GM12878 (cell line): ENCODE results near the gene ITGAD. TPM values are rescaled to one million over a fixed set of nuclear protein-coding genes. Genes with fewer than 3 reads are reported as not detected.

ENCODE experiments used
- ATAC-seq: fragments of 200-7000 bp; cut with Tn5 transposase; 3 replicates; pipeline ENCODE4 v1.9.1; 2020; ENCODE audit warnings: mild to moderate bottlenecking, moderate library complexity
- BruUV-seq: library from RNA; stranded (reverse); fragments of 400-500 nt; replicated peaks from 2 replicates; lab custom pipeline; 2021; lab: Mats Ljungman, UMichigan
- CTCF ChIA-PET: fragments of 300-600 bp; sonication (Branson Sonifier 250); formaldehyde crosslinking; extraction: SDS; loops from one replicate; lab custom pipeline; 2021; ENCODE audit warnings: inconsistent platforms; lab: Yijun Ruan, JAX
- POLR2A ChIA-PET: fragments of 350-600 bp; formaldehyde crosslinking; extraction: SDS; loops from one replicate; lab custom pipeline; 2021; ENCODE audit warnings: inconsistent platforms; lab: Charles Lee
- RAD21 ChIA-PET: fragments of 300-600 bp; sonication (Branson Sonifier 250); formaldehyde crosslinking; loops from one replicate; lab custom pipeline; 2023; ENCODE audit warnings: antibody characterized with exemption; ENCODE audit not compliant: unreplicated experiment; lab: Charles Lee
- SMC1A ChIA-PET: fragments of 300-600 bp; sonication (Branson Sonifier 250); formaldehyde crosslinking; loops from one replicate; lab custom pipeline; 2023; ENCODE audit not compliant: unreplicated experiment, uncharacterized antibody; lab: Charles Lee
- DNase-seq: peaks from one replicate; pipeline ENCODE4 v3.0.0-alpha.2; 2011; ENCODE audit warnings: low read depth, low spot score
- FAIRE-seq: peaks from 3 replicates; lab custom pipeline; 2011; peaks lifted over from hg19 to GRCh38; lab: Jason Lieb, UNC
- H2AFZ ChIP-seq: 2 replicates; pipeline ENCODE4 v1.6.0; 2011; ENCODE audit warnings: low read depth, low read length, control low read depth; ENCODE audit not compliant: control insufficient read depth
- H3K27ac ChIP-seq: 2 replicates; pipeline ENCODE4 v1.5.1; 2011; ENCODE audit warnings: control low read depth; ENCODE audit not compliant: control insufficient read depth, insufficient read depth
- H3K27me3 ChIP-seq, 2 experiments: replicated peaks in 1 of 2; 2 replicates each; pipeline versions ENCODE4 v1.6.0 to v1.6.1; 2011; ENCODE audit warnings: low read length in 1 of 2; ENCODE audit not compliant: control insufficient read depth in 2 of 2, insufficient read depth in 2 of 2
- H3K36me3 ChIP-seq, 2 experiments: 2 replicates each; pipeline ENCODE4 v1.5.1; 2011; ENCODE audit warnings: low read length in 1 of 2; ENCODE audit not compliant: control insufficient read depth in 2 of 2, insufficient read depth in 2 of 2
- H3K4me1 ChIP-seq: 2 replicates; pipeline ENCODE4 v1.6.1; 2011; ENCODE audit warnings: mild to moderate bottlenecking, low read length, moderate library complexity, mixed read lengths; ENCODE audit not compliant: control insufficient read depth, insufficient read depth
- H3K4me2 ChIP-seq: 2 replicates; pipeline ENCODE4 v1.6.0; 2011; ENCODE audit warnings: control low read depth; ENCODE audit not compliant: control insufficient read depth, insufficient read depth
- H3K4me3 ChIP-seq: fragments of 200-600 bp; sonication (generic); 2 replicates; pipeline ENCODE4 v1.5.1; 2016
- H3K79me2 ChIP-seq: 2 replicates; pipeline ENCODE4 v1.6.0; 2011; ENCODE audit warnings: low read length; ENCODE audit not compliant: control insufficient read depth, insufficient read depth
- H3K9ac ChIP-seq: 2 replicates; pipeline ENCODE4 v1.8.0; 2011; ENCODE audit warnings: low read length, control low read depth, mixed read lengths; ENCODE audit not compliant: control insufficient read depth, insufficient read depth
- H3K9me3 ChIP-seq: replicated peaks from 3 replicates; pipeline ENCODE4 v1.5.1; 2011; ENCODE audit warnings: mild to moderate bottlenecking, low read length; ENCODE audit not compliant: control insufficient read depth, insufficient read depth
- H4K20me1 ChIP-seq: 2 replicates; pipeline ENCODE4 v1.6.0; 2011; ENCODE audit not compliant: control insufficient read depth, insufficient read depth
- FOXK2 ChIP-seq: fragments of 450-650 bp; IDR thresholded peaks from 2 replicates; pipeline ENCODE4 v1.6.1; 2017; ENCODE audit warnings: mild to moderate bottlenecking, moderate library complexity
- HDGF ChIP-seq: fragments of 450-650 bp; IDR thresholded peaks from 2 replicates; pipeline ENCODE4 v1.6.1; 2016; ENCODE audit warnings: antibody characterized with exemption
- NKRF ChIP-seq: fragments of 450-650 bp; conservative IDR thresholded peaks from 2 replicates; pipeline ENCODE4 v1.6.1; 2017; ENCODE audit warnings: mild to moderate bottlenecking, moderate library complexity
- PAX5 ChIP-seq: IDR thresholded peaks from 2 replicates; pipeline ENCODE4 v1.6.1; 2011; ENCODE audit warnings: low read depth, low read length, borderline replicate concordance
- POLR2AphosphoS2 ChIP-seq: IDR thresholded peaks from 2 replicates; pipeline ENCODE4 v1.6.1; 2011; ENCODE audit warnings: low read depth, mild to moderate bottlenecking, low read length, improper control_type of control experiment, moderate library complexity
- POLR2AphosphoS5 ChIP-seq: IDR thresholded peaks from 2 replicates; pipeline ENCODE4 v1.6.1; 2011; ENCODE audit warnings: mild to moderate bottlenecking, low read length, inconsistent platforms
- RUNX3 ChIP-seq: IDR thresholded peaks from 2 replicates; pipeline ENCODE4 v1.6.1; 2012; ENCODE audit warnings: low read length, inconsistent platforms
- SIN3A ChIP-seq: IDR thresholded peaks from 2 replicates; pipeline ENCODE4 v1.6.1; 2012; ENCODE audit warnings: low read depth, low read length, improper control_type of control experiment
- TBL1XR1 ChIP-seq: IDR thresholded peaks from 2 replicates; pipeline ENCODE4 v1.6.1; 2012; ENCODE audit warnings: low read depth, low read length, improper control_type of control experiment
- TCF12 ChIP-seq: IDR thresholded peaks from 2 replicates; pipeline ENCODE4 v1.6.1; 2011; ENCODE audit warnings: low read depth, mild to moderate bottlenecking, low read length
- ZNF207 ChIP-seq: fragments of 450-650 bp; IDR thresholded peaks from 2 replicates; pipeline ENCODE4 v1.6.1; 2014; ENCODE audit warnings: antibody characterized with exemption, mild to moderate bottlenecking, borderline replicate concordance
- ZNF217 ChIP-seq: fragments of 450-650 bp; IDR thresholded peaks from 2 replicates; pipeline ENCODE4 v1.6.1; 2017; ENCODE audit warnings: antibody characterized with exemption, mild to moderate bottlenecking
- ZSCAN29 ChIP-seq: fragments of 450-650 bp; IDR thresholded peaks from 2 replicates; pipeline ENCODE4 v1.6.1; 2017; ENCODE audit warnings: mild to moderate bottlenecking, moderate library complexity
- WGBS: methylation state at CpG from one replicate; pipeline ENCODE4 v1.1.6; 2016; ENCODE audit warnings: low lambda C conversion rate; ENCODE audit not compliant: insufficient replicate concordance, insufficient coverage; ENCODE audit errors: missing lambda C conversion rate; 5-methylcytosine and 5-hydroxymethylcytosine counted together
- in situ Hi-C: fragments of 300-500 bp; cut with MboI; formaldehyde crosslinking; loops from 9 replicates; pipeline ENCODE4 v1.14.3; 2018; ENCODE audit warnings: mixed read lengths
- intact Hi-C: fragments of 100-400 bp; cut with micrococcal nuclease; formaldehyde crosslinking; loops from one replicate; pipeline ENCODE4 v1.14.2; 2022; ENCODE audit not compliant: unreplicated experiment
- polyA plus RNA-seq, 11 experiments: library from polyadenylated mRNA; depleted of rRNA in 4 of 11; unstranded in 6 of 11; stranded (reverse) in 5 of 11; fragments of >200 nt; fragmentation: Nextera tagmentation in 4 of 11; fragmentation: Illumina TruSeq in 1 of 11; extraction: Ambion mirVana in 4 of 11; extraction: Trizol in 1 of 11; gene quantifications; 1 replicate in 1 of 11; 2 replicates in 10 of 11; pipeline versions ENCODE4 v1.2.1 to v1.2.3, GENCODE V29; 2011 to 2016; ENCODE audit warnings: inconsistent platforms in 2 of 11, missing spikeins in 2 of 11, low read depth in 1 of 11
- total RNA-seq, 4 experiments: library from RNA; depleted of rRNA in 3 of 4; stranded (reverse); fragments of >200 nt in 3 of 4; fragmentation: Illumina TruSeq in 1 of 4; extraction: Trizol in 1 of 4; gene quantifications; 2 replicates each; pipeline versions ENCODE4 v1.2.1 to v1.2.3, GENCODE V29; 2013 to 2021
- TF ChIP-seq, protein P1 (sequence below), 3 experiments: IDR thresholded peaks in 2 of 3; conservative IDR thresholded peaks in 1 of 3; 2 replicates each; pipeline ENCODE4 v1.5.1; 2011; ENCODE audit warnings: low read depth in 3 of 3, low read length in 3 of 3, mild to moderate bottlenecking in 3 of 3, control low read depth in 2 of 3, moderate library complexity in 2 of 3, inconsistent platforms in 1 of 3, mixed read lengths in 1 of 3; ENCODE audit not compliant: control insufficient read depth in 2 of 3, insufficient read depth in 1 of 3; ENCODE audit errors: extremely low read depth in 1 of 3
- TF ChIP-seq, protein P2 (sequence below): fragments of 450-650 bp; formaldehyde crosslinking; IDR thresholded peaks from 2 replicates; pipeline ENCODE4 v1.4.0; 2020; ENCODE audit warnings: mild to moderate bottlenecking, moderate library complexity

Gene ITGAD
- total and polyA plus RNA-seq, 10 of the 15 experiments (the other 5 are each of a cell fraction or from before 2014, with no cell fraction given): 0.29 to 4.0 (median 1.2) TPM

DNA sequence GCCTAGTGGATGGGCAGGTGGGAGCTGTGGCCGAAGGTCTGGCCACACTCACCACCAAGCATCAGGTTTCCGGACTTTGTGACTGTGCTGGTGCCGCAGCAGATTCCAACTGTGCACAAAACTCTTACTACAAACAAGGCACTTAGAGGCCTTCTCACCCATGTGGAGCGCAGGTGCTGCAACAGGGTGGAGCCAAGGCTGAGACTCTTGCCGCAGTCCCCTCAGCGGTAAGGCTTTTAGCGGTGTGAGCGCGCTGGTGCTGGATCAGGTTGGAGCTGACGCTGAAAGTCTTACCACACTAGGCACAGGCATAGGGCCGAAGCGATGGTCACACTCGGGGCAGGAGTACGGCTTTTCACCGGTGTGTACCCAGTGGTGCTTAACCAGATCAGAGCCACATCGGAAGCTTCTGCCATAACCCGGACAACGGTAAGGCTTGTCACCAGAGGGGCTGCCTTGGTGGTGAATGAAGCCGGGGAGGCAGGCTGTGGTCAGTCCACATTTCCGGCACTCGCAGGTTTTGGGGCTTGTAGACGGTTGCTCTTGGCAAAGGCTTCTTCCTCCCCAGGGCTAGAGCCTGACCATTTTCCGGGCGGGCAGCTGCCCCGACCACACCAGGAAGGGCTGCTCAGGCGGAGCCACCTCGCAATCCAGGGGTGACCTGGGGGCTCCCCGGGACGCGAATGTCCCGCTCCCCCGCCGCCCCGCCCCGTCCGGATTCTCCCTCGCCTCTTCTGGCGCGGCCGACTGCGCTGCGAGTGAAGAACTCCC, 65.1 kb downstream of the ITGAD start:
- Histone ChIP-seq H3K4me1 (peaks cover 16% of the 10 kb centered on the region), H3K4me2 (peak overlapping the region; percentile 97), H3K9me3 (no peaks in the 10 kb centered on the region), H3K36me3 (peaks cover 0 to 11% of the 10 kb centered on the region in 2 experiments; a peak in 2 of 4 replicates), H2AFZ (peak overlapping the region; percentile 98), H4K20me1 (peaks cover 7% of the 10 kb centered on the region; the same call in 1 of the 2 replicates), H3K9ac (peak overlapping the region; percentile 96), H3K79me2 (peaks cover 46% of the 10 kb centered on the region), H3K27me3 (no peaks in the 10 kb centered on the region), H3K27ac (peak overlapping the region; percentile 100), H3K4me3 (peak overlapping the region; percentile 87)
- intact Hi-C loops (loop anchor here (2.0 to 5.0 kb wide), 2 partner anchors 49 to 243 kb away; partner anchors contain the start of gene RUSF1), in situ Hi-C loops (loop anchor here (5.0 kb wide), 2 partner anchors 239 to 409 kb away; no protein-coding TSS in a partner anchor)
- ChIA-PET CTCF (interaction anchor here (0.6 to 7.0 kb wide), 13 partner anchors 14 to 419 kb away, joined by 3 to 71 read pairs (median 4); partner anchors contain the start of genes RUSF1, ZNF267 and ZNF843), SMC1A (interaction anchor here (0.6 to 4.1 kb wide), 12 partner anchors 15 to 504 kb away, joined by 3 to 26 read pairs (median 4); partner anchors contain the start of gene ZNF843), RAD21 (interaction anchor here (0.5 to 4.0 kb wide), 11 partner anchors 14 to 415 kb away, joined by 3 to 21 read pairs (median 4); partner anchors contain the start of genes ITGAX, ZNF267 and ZNF843), POLR2A (interaction anchor here (0.5 to 4.0 kb wide), 10 partner anchors 38 to 575 kb away, joined by 3 to 20 read pairs (median 5); partner anchors contain the start of genes FUS, ITGAX, ZNF267 and ZNF646)
- ATAC-seq: peak; percentile 38
- FAIRE-seq: peak; percentile 56
- under 1% methylated on average over 42 of the region's 42 CpGs for WGBS
- no TSS peak for BruUV-seq
- DNase-seq: no peak
- TF ChIP-seq ZSCAN29 (peak; percentile 20; the same call in 1 of the 2 replicates), RUNX3 (peak; percentile 68), TCF12 (0 out of 2 replicates have a peak, but pooled peaks have one; percentile 21), TBL1XR1 (no peak), POLR2AphosphoS5 (peak; percentile 79), HDGF (peak; percentile 41; the same call in 1 of the 2 replicates), POLR2AphosphoS2 (no peak), ZNF207 (no peak), ZNF217 (no peak), SIN3A (peak; percentile 23; the same call in 1 of the 2 replicates), NKRF (peak; percentile 43; the same call in 1 of the 2 replicates), PAX5 (peak; percentile 15; the same call in 1 of the 2 replicates), FOXK2 (peak; percentile 79)
- TF ChIP-seq, protein P1, sequence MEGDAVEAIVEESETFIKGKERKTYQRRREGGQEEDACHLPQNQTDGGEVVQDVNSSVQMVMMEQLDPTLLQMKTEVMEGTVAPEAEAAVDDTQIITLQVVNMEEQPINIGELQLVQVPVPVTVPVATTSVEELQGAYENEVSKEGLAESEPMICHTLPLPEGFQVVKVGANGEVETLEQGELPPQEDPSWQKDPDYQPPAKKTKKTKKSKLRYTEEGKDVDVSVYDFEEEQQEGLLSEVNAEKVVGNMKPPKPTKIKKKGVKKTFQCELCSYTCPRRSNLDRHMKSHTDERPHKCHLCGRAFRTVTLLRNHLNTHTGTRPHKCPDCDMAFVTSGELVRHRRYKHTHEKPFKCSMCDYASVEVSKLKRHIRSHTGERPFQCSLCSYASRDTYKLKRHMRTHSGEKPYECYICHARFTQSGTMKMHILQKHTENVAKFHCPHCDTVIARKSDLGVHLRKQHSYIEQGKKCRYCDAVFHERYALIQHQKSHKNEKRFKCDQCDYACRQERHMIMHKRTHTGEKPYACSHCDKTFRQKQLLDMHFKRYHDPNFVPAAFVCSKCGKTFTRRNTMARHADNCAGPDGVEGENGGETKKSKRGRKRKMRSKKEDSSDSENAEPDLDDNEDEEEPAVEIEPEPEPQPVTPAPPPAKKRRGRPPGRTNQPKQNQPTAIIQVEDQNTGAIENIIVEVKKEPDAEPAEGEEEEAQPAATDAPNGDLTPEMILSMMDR (IDR thresholded peaks at IDR 0.05 in 2 of 3, conservative IDR thresholded peaks at IDR 0.05 in 1 of 3; ENCODE audit: control insufficient read depth in 2 of 3, extremely low read depth in 1 of 3, insufficient read depth in 1 of 3, low read depth in 3 of 3, low read length in 3 of 3): peak; percentile 23 to 40 (median 30); a peak in 3 of 6 replicates
- TF ChIP-seq, protein P2, sequence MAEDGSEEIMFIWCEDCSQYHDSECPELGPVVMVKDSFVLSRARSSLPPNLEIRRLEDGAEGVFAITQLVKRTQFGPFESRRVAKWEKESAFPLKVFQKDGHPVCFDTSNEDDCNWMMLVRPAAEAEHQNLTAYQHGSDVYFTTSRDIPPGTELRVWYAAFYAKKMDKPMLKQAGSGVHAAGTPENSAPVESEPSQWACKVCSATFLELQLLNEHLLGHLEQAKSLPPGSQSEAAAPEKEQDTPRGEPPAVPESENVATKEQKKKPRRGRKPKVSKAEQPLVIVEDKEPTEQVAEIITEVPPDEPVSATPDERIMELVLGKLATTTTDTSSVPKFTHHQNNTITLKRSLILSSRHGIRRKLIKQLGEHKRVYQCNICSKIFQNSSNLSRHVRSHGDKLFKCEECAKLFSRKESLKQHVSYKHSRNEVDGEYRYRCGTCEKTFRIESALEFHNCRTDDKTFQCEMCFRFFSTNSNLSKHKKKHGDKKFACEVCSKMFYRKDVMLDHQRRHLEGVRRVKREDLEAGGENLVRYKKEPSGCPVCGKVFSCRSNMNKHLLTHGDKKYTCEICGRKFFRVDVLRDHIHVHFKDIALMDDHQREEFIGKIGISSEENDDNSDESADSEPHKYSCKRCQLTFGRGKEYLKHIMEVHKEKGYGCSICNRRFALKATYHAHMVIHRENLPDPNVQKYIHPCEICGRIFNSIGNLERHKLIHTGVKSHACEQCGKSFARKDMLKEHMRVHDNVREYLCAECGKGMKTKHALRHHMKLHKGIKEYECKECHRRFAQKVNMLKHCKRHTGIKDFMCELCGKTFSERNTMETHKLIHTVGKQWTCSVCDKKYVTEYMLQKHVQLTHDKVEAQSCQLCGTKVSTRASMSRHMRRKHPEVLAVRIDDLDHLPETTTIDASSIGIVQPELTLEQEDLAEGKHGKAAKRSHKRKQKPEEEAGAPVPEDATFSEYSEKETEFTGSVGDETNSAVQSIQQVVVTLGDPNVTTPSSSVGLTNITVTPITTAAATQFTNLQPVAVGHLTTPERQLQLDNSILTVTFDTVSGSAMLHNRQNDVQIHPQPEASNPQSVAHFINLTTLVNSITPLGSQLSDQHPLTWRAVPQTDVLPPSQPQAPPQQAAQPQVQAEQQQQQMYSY (CRISPR knock-in tag): no peak
